GM12892 (cell line): ENCODE measurements around the gene CABCOCO1.

Experiments used
- POLR2AphosphoS5 ChIP-seq: IDR thresholded peaks from 2 replicates; pipeline ENCODE4 v1.6.1; 2011; ENCODE audit warnings: low read depth, low read length, control low read depth
- TAF1 ChIP-seq: IDR thresholded peaks from 2 replicates; pipeline ENCODE4 v1.6.1; 2011; ENCODE audit warnings: low read depth, mild to moderate bottlenecking, control low read depth, low read length, borderline replicate concordance

DNA sequence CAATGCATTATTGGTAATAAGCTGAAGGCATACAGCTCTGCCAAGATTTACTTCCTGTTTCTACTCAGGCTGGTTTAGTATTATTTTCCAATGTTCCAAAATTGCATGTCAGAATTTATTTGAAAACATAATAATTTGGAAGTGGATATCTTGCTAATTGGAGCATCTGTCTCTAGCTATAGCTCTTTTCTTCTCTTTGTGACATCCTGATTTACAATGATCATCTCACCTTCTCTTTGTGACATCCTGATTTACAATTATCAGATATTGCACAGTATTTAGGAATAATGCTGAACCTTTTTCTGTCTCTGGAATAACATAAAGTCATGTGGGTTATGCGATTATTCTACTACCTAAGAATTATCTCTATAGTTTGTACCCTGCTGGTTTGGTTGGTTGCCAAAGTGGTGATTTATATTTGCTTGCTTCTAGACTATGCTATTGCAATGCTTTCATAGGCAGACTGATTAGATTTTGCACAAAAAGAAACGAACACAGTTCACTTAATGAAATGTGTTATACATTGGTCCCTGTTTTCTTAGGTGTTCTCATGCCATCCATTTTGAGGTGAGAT, 44.3 kb upstream of the CABCOCO1 start:
- no peak for TF ChIP-seq POLR2AphosphoS5
- no peak for TF ChIP-seq TAF1
